Ascending aorta (tissue), 2 donors: ENCODE measurements around the gene UFD1. TPM values are rescaled to one million over a fixed set of nuclear protein-coding genes. Genes with fewer than 3 reads are reported as not detected.

Experiments
- DNase-seq, 2 donors: peaks; one replicate each; pipeline ENCODE4 v3.0.0-alpha.2; 2019; ENCODE audit warnings: low spot score in 2 of 2
- H3K27ac ChIP-seq, 2 donors: fragments of 200-600 bp; sonication (generic); one replicate each; pipeline ENCODE4 v1.5.1; 2016 to 2017; ENCODE audit warnings: mild to moderate bottlenecking in 1 of 2
- H3K27me3 ChIP-seq: fragments of 200-600 bp; sonication (generic); one replicate; pipeline ENCODE4 v1.5.1; 2017
- H3K36me3 ChIP-seq, 2 donors: fragments of 200-600 bp; sonication (generic); one replicate each; pipeline ENCODE4 v1.5.1; 2016
- H3K4me1 ChIP-seq, 2 donors: fragments of 200-600 bp; sonication (generic); one replicate each; pipeline ENCODE4 v1.5.1; 2016 to 2017; ENCODE audit warnings: mild to moderate bottlenecking in 1 of 2
- H3K4me3 ChIP-seq, 2 donors: fragments of 200-600 bp; sonication (generic); one replicate each; pipeline ENCODE4 v1.5.1; 2016 to 2017; ENCODE audit warnings: mild to moderate bottlenecking in 1 of 2
- H3K9me3 ChIP-seq, 2 donors: fragments of 200-600 bp; sonication (generic); one replicate each; pipeline ENCODE4 v1.5.1; 2016
- intact Hi-C: fragments of 100-400 bp; cut with DNase I; formaldehyde crosslinking; loops from one replicate; pipeline ENCODE4 v1.15.1; 2023
- total RNA-seq: library from RNA; depleted of rRNA; stranded (reverse); fragments of >200 nt; gene quantifications from one replicate; pipeline ENCODE4 v1.1.0, GENCODE V29; 2016
- TF ChIP-seq, protein P1 (sequence below), 3 experiments: fragments of 200-600 bp in 2 of 3; fragments of 450-650 bp in 1 of 3; sonication (generic) in 2 of 3; IDR thresholded peaks; one replicate each; pipeline ENCODE4 v1.5.1; 2016 to 2019; ENCODE audit warnings: antibody characterized with exemption in 3 of 3, mild to moderate bottlenecking in 1 of 3, moderate library complexity in 1 of 3

Gene UFD1
- total RNA-seq, 1 donor from 2014 or later: 81.5 TPM

DNA sequence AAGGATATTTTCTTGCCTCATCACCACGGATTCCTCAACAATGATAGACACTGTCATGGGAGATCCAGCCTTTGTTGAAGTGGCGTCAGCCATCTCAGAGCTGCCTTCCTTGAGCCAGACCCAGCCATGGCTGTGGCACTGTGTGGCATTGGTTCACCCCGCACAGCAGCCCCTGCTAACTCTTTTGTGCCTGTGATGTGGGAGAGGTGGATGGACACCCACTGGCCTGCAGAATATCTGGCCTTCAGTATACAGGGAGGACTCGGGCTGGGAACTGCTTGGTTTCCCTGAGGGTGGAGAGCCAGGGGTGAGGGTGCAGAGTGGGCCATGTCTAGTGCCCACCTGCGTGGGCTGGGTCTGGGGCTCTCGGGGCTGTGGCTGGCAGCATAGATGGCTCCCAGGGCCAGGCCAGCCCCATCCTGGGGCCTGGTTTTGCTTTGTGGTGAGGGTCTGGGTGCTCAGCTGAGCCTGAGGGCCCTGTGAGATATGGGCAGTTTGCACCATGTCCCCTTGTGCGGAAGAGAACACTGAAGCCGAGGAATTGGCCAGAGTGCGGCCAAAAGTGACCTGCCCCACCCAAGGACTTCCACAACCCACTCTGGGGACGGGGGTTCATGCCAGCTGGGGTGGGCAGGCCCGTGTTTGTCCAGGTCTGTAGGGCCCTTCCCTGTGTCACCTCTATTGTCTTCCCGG lies 39.1 kb upstream of the UFD1 start:
- Histone ChIP-seq H3K27me3 (no peaks in the 10 kb centered on the region), H3K27ac (no peak overlapping the region), H3K36me3 (no peaks in the 10 kb centered on the region), H3K4me1 (no peaks in the 10 kb centered on the region), H3K9me3 (no peaks in the 10 kb centered on the region), H3K4me3 (no peak overlapping the region)
- TF ChIP-seq, protein P1, sequence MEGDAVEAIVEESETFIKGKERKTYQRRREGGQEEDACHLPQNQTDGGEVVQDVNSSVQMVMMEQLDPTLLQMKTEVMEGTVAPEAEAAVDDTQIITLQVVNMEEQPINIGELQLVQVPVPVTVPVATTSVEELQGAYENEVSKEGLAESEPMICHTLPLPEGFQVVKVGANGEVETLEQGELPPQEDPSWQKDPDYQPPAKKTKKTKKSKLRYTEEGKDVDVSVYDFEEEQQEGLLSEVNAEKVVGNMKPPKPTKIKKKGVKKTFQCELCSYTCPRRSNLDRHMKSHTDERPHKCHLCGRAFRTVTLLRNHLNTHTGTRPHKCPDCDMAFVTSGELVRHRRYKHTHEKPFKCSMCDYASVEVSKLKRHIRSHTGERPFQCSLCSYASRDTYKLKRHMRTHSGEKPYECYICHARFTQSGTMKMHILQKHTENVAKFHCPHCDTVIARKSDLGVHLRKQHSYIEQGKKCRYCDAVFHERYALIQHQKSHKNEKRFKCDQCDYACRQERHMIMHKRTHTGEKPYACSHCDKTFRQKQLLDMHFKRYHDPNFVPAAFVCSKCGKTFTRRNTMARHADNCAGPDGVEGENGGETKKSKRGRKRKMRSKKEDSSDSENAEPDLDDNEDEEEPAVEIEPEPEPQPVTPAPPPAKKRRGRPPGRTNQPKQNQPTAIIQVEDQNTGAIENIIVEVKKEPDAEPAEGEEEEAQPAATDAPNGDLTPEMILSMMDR (IDR thresholded peaks at IDR 0.05): no peak
- DNase-seq: peak in 1 of 2 donors; percentile 42
- intact Hi-C loops: no loop called here

- Histone ChIP-seq H3K27me3 (no peaks in the 10 kb centered on the region), H3K4me1 (no peaks in the 10 kb centered on the region), H3K27ac (no peak overlapping the region), H3K36me3 (no peaks in the 10 kb centered on the region), H3K4me3 (no peak overlapping the region), H3K9me3 (no peaks in the 10 kb centered on the region)
- peak in 1 of 2 donors; percentile 55 for DNase-seq
- TF ChIP-seq, protein P1 (IDR thresholded peaks at IDR 0.05): no peak
- intact Hi-C loops: no loop called here
These were observed 38.1 kb upstream of the UFD1 start for GRCh38 chr22:19517171-19517500.

DNA sequence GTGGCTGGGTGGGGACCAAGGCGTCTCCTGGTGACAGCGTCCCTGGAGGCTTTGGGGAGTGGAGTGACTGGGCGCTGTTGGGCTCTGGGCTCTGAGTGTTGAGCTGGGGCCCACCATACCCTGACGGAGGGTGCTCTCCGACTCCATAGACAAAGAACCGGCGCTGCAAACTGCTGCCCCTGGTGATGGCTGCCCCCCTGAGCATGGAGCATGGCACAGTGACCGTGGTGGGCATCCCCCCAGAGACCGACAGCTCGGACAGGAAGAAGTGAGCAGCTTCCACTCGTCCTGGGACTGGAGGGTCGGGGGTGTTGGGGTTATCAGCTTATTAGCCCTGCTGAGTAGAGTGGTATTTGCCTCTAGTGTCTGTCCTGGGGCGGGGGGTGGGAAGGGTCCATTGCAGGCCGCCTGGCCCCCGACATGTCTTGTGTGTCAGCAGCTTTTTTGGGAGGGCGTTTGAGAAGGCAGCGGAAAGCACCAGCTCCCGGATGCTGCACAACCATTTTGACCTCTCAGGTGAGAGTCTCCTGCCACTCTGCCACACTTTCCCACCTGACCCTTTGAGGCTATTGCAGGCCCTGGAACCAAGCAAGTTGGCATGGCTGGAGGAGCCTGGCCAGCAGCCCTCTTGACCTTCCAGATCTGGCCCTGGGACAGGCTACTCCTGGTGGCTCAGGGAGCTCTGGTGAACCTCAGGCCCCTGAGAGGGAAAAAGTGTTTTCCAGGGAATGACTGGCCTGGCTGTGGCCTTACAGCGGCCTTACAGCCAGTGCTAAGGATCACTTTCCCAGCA lies 37.6 kb upstream of the UFD1 start:
- Histone ChIP-seq H3K27ac (no peak overlapping the region), H3K9me3 (no peaks in the 10 kb centered on the region), H3K4me1 (no peaks in the 10 kb centered on the region), H3K4me3 (no peak overlapping the region), H3K27me3 (no peaks in the 10 kb centered on the region), H3K36me3 (no peaks in the 10 kb centered on the region)
- intact Hi-C loops: no loop called here
- TF ChIP-seq, protein P1 (IDR thresholded peaks at IDR 0.05): no peak
- DNase-seq: peak in 1 of 2 donors; percentile 52

- intact Hi-C loops: no loop called here
- Histone ChIP-seq H3K27ac (no peak overlapping the region), H3K27me3 (no peaks in the 10 kb centered on the region), H3K4me1 (no peaks in the 10 kb centered on the region), H3K4me3 (no peak overlapping the region), H3K9me3 (no peaks in the 10 kb centered on the region), H3K36me3 (no peaks in the 10 kb centered on the region)
- TF ChIP-seq, protein P1 (IDR thresholded peaks at IDR 0.05): no peak
- DNase-seq: peak in 1 of 2 donors; percentile 41
These were observed 36.8 kb upstream of the UFD1 start for GRCh38 chr22:19515654-19516377.

DNA sequence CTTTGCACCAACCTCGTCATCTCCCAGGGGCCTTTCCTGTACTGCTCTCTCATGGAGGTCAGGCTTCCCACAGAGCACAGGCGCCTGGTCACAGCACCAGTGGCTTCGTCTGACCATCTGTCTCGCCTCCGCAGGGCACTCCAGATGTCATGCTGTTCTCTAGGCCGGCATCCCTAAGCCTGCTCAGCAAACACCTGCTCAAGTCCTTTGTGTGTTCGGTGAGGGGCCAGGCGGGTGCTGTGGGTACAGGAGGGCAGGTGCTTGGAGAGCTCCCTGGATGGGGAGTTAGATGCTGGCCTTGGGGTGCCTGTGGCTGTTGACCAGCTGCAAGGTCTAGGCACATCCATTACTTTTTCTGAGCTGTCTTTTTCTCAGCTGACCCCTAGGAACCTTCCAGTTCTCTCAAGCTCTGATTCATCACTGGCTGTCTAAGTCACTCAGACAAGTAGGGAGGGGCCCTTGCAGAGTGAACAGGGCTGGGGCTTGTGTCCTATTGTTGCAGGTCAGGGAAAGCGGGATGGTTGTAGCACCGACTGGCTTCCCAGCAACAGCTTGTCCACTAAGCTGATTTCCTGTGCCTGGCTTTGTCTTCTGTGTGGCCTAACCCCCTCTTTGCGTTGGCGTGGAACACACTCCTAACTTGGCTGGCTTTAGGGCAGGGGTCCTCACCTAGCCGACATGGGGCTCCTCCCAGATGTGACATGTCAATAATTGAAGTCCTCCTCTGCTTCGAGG lies 36.0 kb upstream of the UFD1 start:
- intact Hi-C loops: no loop called here
- TF ChIP-seq, protein P1 (IDR thresholded peaks at IDR 0.05): no peak
- no peak overlapping the region for H3K4me3 ChIP-seq
- H3K9me3 ChIP-seq: no peaks in the 10 kb centered on the region
- H3K4me1 ChIP-seq: no peaks in the 10 kb centered on the region
- H3K36me3 ChIP-seq: no peaks in the 10 kb centered on the region
- H3K27me3 ChIP-seq: no peaks in the 10 kb centered on the region
- no peak overlapping the region for H3K27ac ChIP-seq
- DNase-seq: peak in 1 of 2 donors; percentile 40
